ENCODE results near the gene DMAC2L. TPM values are rescaled to one million over a fixed set of nuclear protein-coding genes. Genes with fewer than 3 reads are reported as not detected.

Gene DMAC2L
- total RNA-seq, 1 experiment from 2014 or later: 15.4 TPM

DNA sequence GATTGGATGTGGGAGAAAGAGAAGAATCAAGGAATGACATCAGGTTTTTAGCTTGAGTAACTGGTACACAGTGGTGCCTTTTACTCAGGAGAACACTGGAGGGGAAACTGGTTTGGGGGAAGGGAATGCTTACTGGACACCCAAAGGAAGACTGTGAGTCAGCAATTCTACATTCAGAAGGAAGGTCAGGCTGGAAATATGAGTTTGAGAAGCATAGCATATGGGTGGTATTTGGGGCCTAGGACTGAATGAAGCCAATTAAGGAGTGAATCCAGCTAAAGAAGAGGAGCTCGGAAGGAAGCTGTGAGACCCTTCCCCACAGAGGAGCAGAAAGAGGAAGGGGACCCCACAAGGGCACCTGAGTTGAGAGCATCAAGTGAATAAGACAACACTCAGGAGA is 35.4 kb downstream of the DMAC2L start:
- Histone ChIP-seq H2AFZ (peak overlapping the region; percentile 74), H3K4me1 (replicated peaks; ENCODE audit: insufficient read depth) (peaks cover 13% of the 10 kb centered on the region), H4K20me1 (ENCODE audit: insufficient read depth) (no peaks in the 10 kb centered on the region), H3K79me2 (ENCODE audit: low read depth) (no peaks in the 10 kb centered on the region), H3K36me3 (ENCODE audit: low read depth) (no peaks in the 10 kb centered on the region), H3K4me3 (no peak overlapping the region), H3K27ac (peak overlapping the region; percentile 74), H3K27me3 (ENCODE audit: insufficient read depth, low read depth) (no peaks in the 10 kb centered on the region), H3K9me2 (ENCODE audit: insufficient read depth) (no peaks in the 10 kb centered on the region), H3K4me2 (peak overlapping the region; percentile 34), H3F3A (ENCODE audit: insufficient read depth, low read depth) (no peaks in the 10 kb centered on the region), H3K9me3 (ENCODE audit: insufficient read depth, low read depth) (peaks cover 4% of the 10 kb centered on the region; the same call in 1 of the 2 replicates)
- ChIA-PET CTCF (interaction anchor here (0.6 kb wide), 1 partner anchor 185 kb away, joined by 3 read pairs; the partner anchor contains the start of gene MAP4K5), POLR2A (ENCODE audit: unreplicated experiment) (interaction anchor here (0.6 kb wide), 1 partner anchor 68 kb away, joined by 3 read pairs; no protein-coding TSS in a partner anchor)
- TF ChIP-seq, protein P1, sequence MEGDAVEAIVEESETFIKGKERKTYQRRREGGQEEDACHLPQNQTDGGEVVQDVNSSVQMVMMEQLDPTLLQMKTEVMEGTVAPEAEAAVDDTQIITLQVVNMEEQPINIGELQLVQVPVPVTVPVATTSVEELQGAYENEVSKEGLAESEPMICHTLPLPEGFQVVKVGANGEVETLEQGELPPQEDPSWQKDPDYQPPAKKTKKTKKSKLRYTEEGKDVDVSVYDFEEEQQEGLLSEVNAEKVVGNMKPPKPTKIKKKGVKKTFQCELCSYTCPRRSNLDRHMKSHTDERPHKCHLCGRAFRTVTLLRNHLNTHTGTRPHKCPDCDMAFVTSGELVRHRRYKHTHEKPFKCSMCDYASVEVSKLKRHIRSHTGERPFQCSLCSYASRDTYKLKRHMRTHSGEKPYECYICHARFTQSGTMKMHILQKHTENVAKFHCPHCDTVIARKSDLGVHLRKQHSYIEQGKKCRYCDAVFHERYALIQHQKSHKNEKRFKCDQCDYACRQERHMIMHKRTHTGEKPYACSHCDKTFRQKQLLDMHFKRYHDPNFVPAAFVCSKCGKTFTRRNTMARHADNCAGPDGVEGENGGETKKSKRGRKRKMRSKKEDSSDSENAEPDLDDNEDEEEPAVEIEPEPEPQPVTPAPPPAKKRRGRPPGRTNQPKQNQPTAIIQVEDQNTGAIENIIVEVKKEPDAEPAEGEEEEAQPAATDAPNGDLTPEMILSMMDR (conservative IDR thresholded peaks at IDR 0.05): no peak
- no peak for TF ChIP-seq EZH2 (IDR thresholded peaks at IDR 0.05; ENCODE audit: low read depth)
- intact Hi-C loops (cut with micrococcal nuclease; ENCODE audit: unreplicated experiment): loop anchor here (10.0 kb wide), 1 partner anchor 97 kb away; no protein-coding TSS in a partner anchor
- DNase-seq: peak; percentile 25 to 76
- no TSS peak for BruUV-seq (replicated peaks)

GRCh38 chr14:50348933-50349332 is 36.8 kb downstream of the DMAC2L start:
- ChIA-PET CTCF (no interaction called here), POLR2A (ENCODE audit: unreplicated experiment) (no interaction called here)
- no peaks in the 10 kb centered on the region for H3F3A ChIP-seq (ENCODE audit: insufficient read depth, low read depth)
- H3K79me2 ChIP-seq (ENCODE audit: low read depth): no peaks in the 10 kb centered on the region
- H3K36me3 ChIP-seq (ENCODE audit: low read depth): no peaks in the 10 kb centered on the region
- TF ChIP-seq EZH2 (IDR thresholded peaks at IDR 0.05; ENCODE audit: low read depth): no peak
- TF ChIP-seq, protein P1 (conservative IDR thresholded peaks at IDR 0.05): no peak
- H3K9me3 ChIP-seq (ENCODE audit: insufficient read depth, low read depth): peaks cover 4% of the 10 kb centered on the region; the same call in 1 of the 2 replicates
- BruUV-seq (replicated peaks): no TSS peak
- DNase-seq: no peak
- intact Hi-C loops (cut with micrococcal nuclease; ENCODE audit: unreplicated experiment): loop anchor here (10.0 kb wide), 1 partner anchor 96 kb away; no protein-coding TSS in a partner anchor
- H3K4me3 ChIP-seq: no peak overlapping the region
- H4K20me1 ChIP-seq (ENCODE audit: insufficient read depth): no peaks in the 10 kb centered on the region
- H2AFZ ChIP-seq: no peak overlapping the region
- peaks cover 13% of the 10 kb centered on the region for H3K4me1 ChIP-seq (replicated peaks; ENCODE audit: insufficient read depth)
- no peak overlapping the region for H3K4me2 ChIP-seq
- no peaks in the 10 kb centered on the region for H3K27me3 ChIP-seq (ENCODE audit: insufficient read depth, low read depth)
- no peak overlapping the region for H3K27ac ChIP-seq
- H3K9me2 ChIP-seq (ENCODE audit: insufficient read depth): no peaks in the 10 kb centered on the region

DNA sequence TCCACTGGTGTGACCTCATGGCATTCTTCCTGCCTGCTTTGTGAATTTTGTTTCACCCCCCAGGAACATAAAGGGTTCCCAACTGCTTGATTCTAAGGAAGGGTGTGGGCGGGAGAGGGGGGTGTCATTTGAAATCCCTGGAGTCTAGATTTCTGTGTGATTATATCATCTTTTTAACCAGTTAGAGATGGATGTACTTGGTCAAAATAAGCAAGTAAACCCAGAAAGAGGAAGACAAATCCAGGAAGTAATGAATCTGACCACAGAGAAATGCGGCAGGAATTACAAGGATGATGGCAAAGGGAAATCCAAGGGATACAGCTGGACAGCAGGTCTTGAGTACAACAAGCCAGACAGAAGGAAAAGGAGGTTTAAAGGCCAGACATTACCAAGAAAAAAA is 38.9 kb downstream of the DMAC2L start:
- Histone ChIP-seq H3K27me3 (ENCODE audit: insufficient read depth, low read depth) (no peaks in the 10 kb centered on the region), H3K9me2 (ENCODE audit: insufficient read depth) (no peaks in the 10 kb centered on the region), H3K36me3 (ENCODE audit: low read depth) (no peaks in the 10 kb centered on the region), H2AFZ (no peak overlapping the region), H3K27ac (no peak overlapping the region), H3K4me2 (no peak overlapping the region), H3K4me3 (no peak overlapping the region), H3K9me3 (ENCODE audit: insufficient read depth, low read depth) (peaks cover 4% of the 10 kb centered on the region; the same call in 1 of the 2 replicates), H3K4me1 (replicated peaks; ENCODE audit: insufficient read depth) (peaks cover 13% of the 10 kb centered on the region), H3F3A (ENCODE audit: insufficient read depth, low read depth) (no peaks in the 10 kb centered on the region; the same call in 1 of the 2 replicates), H3K79me2 (ENCODE audit: low read depth) (no peaks in the 10 kb centered on the region), H4K20me1 (ENCODE audit: insufficient read depth) (no peaks in the 10 kb centered on the region)
- BruUV-seq (replicated peaks): no TSS peak
- ChIA-PET CTCF (interaction anchor here (0.7 kb wide), 1 partner anchor 518 kb away, joined by 5 read pairs; no protein-coding TSS in a partner anchor), POLR2A (ENCODE audit: unreplicated experiment) (no interaction called here)
- DNase-seq: no peak
- intact Hi-C loops (cut with micrococcal nuclease; ENCODE audit: unreplicated experiment): no loop called here
- TF ChIP-seq, protein P1 (conservative IDR thresholded peaks at IDR 0.05): no peak
- no peak for TF ChIP-seq EZH2 (IDR thresholded peaks at IDR 0.05; ENCODE audit: low read depth)
